OCI-M2 (cell line): ENCODE measurements around the gene PLA2G12B.
"Not testable (repeated sequence)": the region's sequence is repeated elsewhere in the genome, so short reads cannot be mapped to it uniquely, and the experiment has no call there.

Experiments
- DNase-seq: peaks from one replicate; lab custom pipeline; 2025; ENCODE audit not compliant: unreplicated experiment; lab: John Stamatoyannopoulos, UW

The PLA2G12B gene

GRCh38 chr10:72943498-72944234, 10.9 kb downstream of the PLA2G12B start:
- no peak for DNase-seq

- no peak for DNase-seq
These were observed 19.2 kb downstream of the PLA2G12B start for GRCh38 chr10:72935361-72935760.

- no peak for DNase-seq
These were observed 22.2 kb downstream of the PLA2G12B start for GRCh38 chr10:72932259-72933015.

GRCh38 chr10:72930276-72930675, 24.3 kb downstream of the PLA2G12B start:
- DNase-seq = no peak

- no peak for DNase-seq
These were observed 25.8 kb downstream of the PLA2G12B start for GRCh38 chr10:72928798-72929197.

GRCh38 chr10:72927485-72927884, 27.1 kb downstream of the PLA2G12B start:
- DNase-seq = no peak

GRCh38 chr10:72925951-72926465, 28.6 kb downstream of the PLA2G12B start:
- DNase-seq = no peak

GRCh38 chr10:72924351-72924750, 30.3 kb downstream of the PLA2G12B start:
- DNase-seq = no peak

GRCh38 chr10:72921147-72921683, 33.4 kb downstream of the PLA2G12B start:
- DNase-seq = not testable (repeated sequence)

- no peak for DNase-seq
These were observed 36.3 kb downstream of the PLA2G12B start for GRCh38 chr10:72918352-72918751.

- DNase-seq = not testable (repeated sequence)
These were observed 36.7 kb downstream of the PLA2G12B start for GRCh38 chr10:72917803-72918332.

- not testable (repeated sequence) for DNase-seq
These were observed 37.4 kb downstream of the PLA2G12B start for GRCh38 chr10:72917201-72917600.

GRCh38 chr10:72913287-72913686, 41.3 kb downstream of the PLA2G12B start:
- no peak for DNase-seq

GRCh38 chr10:72912736-72913135, 41.9 kb downstream of the PLA2G12B start:
- no peak for DNase-seq

- DNase-seq = no peak
These were observed 42.8 kb downstream of the PLA2G12B start for GRCh38 chr10:72911758-72912157.

GRCh38 chr10:72910705-72911104, 43.9 kb downstream of the PLA2G12B start:
- DNase-seq = no peak

- no peak for DNase-seq
These were observed 48.2 kb downstream of the PLA2G12B start for GRCh38 chr10:72906446-72906845.

GRCh38 chr10:72904806-72905205, 49.8 kb downstream of the PLA2G12B start:
- DNase-seq = no peak

- peak; percentile 21 for DNase-seq
These were observed 50.6 kb downstream of the PLA2G12B start for GRCh38 chr10:72903941-72904446.

- DNase-seq = no peak
These were observed 55.1 kb downstream of the PLA2G12B start for GRCh38 chr10:72899545-72899944.

- DNase-seq = no peak
These were observed 56.0 kb downstream of the PLA2G12B start for GRCh38 chr10:72898616-72899015.
